Ureter (tissue), 1 donor: ENCODE measurements around the gene FXYD7. TPM values are rescaled to one million over a fixed set of nuclear protein-coding genes. Genes with fewer than 3 reads are reported as not detected.
"Not testable (repeated sequence)": the region's sequence is repeated elsewhere in the genome, so short reads cannot be mapped to it uniquely, and the experiment has no call there.

Experiments
- DNase-seq: peaks from one replicate; pipeline ENCODE4 v3.0.0-alpha.2; 2020; ENCODE audit warnings: low spot score
- total RNA-seq: library from RNA; stranded (reverse); gene quantifications from one replicate; pipeline ENCODE4 v1.2.4, GENCODE V29; 2023
- donor health status: DM: yes; HTN: yes; CAD: no.

Gene FXYD7
- total RNA-seq = 0.62 TPM

- DNase-seq = no peak
Measured at GRCh38 chr19:35143231-35143715, at the start of gene FXYD7. Gene FXYD7 (plus strand): TSS chr19:35143255. CDS start chr19:35143334, 79 bp downstream.

GRCh38 chr19:35093430-35093829 lies 49.6 kb upstream of the FXYD7 start:
- no peak for DNase-seq

DNA sequence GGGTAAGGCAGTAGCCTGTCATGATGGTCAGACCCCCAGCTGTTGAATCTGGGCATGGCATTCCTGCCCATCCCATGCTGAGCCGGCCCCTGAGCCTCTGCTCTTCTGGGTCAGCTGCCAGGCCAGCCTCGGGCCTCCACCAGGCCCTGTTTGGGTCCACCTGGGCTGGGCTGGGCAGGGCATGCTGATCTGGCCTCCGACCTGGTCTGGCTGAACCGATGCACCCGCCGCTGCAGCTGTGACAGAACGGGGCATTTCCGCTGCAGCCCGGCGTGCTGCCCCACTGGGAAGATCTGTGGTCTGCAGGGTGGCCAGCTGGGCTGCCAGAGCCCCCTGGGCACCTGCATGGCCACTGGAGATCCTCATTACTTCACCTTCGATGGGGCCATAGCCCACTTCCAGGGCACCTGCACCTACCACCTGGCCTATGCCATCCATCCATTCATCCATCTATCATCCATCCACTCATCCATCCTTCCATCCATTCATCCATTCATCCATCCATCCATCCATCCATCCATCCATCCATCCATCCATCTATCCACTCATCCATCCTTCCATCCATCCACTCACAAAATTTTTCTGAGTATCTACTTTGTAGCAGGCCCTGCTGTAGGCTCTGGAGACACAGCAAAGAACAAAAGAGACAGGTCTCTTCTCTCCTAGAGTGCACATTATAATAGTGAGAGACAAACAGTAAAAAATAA lies 49.0 kb upstream of the FXYD7 start:
- DNase-seq = no peak

DNA sequence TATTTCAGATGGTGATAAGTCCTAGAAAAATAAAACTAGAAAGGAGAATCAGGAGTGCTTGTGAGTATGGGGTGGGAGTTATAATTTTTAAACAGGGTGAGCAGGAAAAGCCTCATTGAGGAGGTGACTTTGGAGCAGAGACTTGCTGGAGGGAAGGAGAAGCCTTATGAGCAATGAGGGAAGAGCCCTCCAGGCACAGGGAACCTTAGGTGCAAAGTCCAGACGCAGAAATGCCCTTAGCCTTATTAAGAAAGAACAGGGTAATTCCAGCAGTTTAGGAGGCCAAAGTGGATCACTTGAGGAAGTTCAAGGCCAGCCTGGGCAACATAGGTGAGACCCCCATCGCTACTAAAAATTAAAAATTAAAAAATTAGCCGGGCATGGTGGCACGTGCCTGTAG lies 48.4 kb upstream of the FXYD7 start:
- no peak for DNase-seq

DNA sequence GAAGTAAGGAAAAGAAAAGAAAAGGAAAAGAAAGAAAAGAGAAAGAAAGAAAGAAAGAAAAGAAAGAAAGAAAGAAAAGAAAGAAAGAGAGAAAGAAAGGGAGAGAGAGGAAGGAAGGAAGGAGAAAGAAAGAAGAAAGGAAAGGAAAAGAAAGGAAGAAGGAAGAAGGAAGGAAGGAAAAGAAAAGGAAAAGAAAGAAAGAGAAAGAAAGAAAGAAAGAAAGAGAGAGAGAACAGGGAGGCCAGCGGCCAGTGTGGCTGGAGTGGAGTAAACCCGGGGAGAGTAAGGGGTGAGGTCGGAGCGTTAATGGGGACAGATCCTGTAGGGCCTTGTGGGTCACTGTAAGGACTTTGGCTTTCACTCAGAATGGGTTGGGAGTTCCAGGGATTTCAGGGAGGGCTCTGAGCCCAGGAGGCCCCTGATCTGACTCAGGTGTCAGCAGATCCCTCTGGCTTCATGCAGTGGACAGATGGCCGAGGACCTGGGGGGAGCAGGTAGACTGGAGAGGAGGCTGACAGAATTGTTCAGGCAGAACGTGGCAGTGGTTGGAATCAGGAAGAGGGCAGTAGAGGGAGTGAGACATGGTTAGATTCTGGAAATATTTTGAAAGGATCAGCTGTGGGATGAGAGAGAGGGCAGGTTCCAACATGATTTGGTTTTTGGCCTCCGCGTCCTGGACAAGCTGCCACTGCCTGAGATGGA lies 47.2 kb upstream of the FXYD7 start:
- no peak for DNase-seq

- peak; percentile 61 for DNase-seq
Measured at GRCh38 chr19:35098413-35099049, 44.5 kb upstream of the FXYD7 start.

DNA sequence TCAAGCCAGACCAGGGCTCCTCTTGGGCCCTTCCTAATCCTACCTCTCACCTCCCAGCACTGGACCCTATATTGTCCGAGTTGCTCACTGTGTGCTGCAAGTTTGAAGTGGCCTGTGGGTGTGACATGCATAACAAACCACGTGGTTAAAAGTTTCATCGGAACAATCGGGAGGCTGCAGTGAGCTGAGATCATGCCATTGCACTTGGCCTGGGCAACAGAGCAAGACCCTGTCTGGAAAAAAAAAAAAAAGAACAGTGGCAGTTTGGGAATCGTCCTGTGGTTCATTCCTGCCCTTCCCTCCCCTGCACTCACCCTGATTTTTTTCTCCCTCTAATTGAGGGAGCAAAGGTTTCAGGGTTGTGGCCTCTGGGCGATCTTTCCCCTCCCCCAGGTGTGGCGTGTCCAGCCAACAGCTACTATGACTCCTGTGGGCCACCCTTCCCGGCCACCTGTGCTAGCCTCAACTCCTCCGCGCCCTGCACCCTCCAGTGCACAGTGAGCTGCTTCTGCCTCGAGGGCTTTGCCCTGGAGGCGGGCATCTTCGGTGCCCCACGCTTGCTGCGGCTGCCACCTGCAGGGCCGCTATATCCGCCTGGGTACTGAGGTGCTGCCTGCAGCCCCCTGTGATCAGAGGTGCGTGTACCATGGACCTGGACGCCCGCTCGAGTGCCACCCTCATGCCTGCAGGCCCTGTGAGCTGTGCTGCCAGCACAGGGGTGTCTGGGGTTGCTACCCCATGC lies 43.7 kb upstream of the FXYD7 start:
- DNase-seq = no peak

GRCh38 chr19:35099897-35100275 lies 43.2 kb upstream of the FXYD7 start:
- DNase-seq = no peak

DNA sequence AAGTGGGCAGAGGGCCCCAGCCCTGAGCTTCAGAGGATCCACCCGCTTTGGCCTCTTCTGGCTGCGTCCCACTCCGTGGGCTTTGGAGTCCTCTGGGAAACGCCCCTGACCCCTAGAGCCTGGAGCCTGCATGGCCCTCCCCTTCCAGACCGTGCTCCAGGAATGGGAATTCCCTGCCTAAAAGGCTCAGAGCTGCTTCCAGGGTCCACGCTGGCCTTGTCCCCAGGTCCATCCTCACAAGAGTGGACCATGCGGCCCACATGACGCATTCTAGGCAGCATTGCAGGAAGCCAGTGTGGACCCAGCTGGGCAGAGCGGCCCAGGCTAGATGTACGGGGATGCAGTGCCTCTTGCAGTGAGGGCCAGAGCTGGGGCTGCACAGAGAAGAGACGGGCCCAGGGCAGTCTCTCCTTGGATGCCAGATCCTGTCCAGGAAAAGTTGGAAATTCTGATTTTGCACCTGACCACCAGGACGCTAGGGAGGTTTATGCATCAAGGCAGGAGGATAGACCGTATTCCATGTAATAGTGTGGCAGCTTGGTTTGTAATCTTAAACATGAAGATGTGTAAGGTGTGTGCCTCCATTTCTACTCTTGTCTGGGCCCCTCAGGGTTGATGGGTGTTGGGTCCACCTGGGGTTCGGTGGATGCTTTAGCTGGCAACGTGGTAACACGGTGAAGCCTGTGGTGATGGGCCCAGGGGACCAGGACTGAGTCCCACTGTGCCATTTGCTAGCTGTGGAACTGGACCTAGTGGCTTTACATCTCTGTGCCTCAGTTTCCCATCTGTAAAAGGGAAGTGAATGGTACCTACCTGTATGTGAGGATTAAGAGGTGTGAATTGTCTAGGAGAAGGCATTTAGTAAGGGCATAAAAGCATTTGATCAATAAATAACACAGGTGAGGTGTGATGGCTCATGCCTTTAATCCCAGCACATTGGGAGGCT lies 42.2 kb upstream of the FXYD7 start:
- no peak for DNase-seq

DNA sequence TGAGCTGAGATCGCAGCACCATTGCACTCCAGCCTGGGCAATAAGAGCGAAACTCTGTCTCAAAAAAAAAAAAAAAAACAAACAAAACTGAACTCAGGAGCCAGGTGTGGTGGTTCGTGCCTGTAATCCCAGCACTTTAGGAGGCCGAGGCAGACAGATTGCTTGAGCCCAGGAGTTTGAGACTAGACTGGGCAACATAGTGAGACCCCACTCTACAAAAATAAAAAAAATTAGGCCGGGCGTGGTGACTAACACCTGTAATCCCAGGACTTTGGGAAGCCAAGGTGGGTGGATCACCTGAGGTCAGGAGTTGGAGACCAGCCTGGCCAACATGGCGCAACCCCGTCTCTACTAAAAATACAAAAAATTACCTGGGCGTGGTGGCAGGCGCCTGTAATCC lies 41.1 kb upstream of the FXYD7 start:
- DNase-seq = not testable (repeated sequence)

GRCh38 chr19:35103614-35104013 lies 39.4 kb upstream of the FXYD7 start:
- DNase-seq = not testable (repeated sequence)

DNA sequence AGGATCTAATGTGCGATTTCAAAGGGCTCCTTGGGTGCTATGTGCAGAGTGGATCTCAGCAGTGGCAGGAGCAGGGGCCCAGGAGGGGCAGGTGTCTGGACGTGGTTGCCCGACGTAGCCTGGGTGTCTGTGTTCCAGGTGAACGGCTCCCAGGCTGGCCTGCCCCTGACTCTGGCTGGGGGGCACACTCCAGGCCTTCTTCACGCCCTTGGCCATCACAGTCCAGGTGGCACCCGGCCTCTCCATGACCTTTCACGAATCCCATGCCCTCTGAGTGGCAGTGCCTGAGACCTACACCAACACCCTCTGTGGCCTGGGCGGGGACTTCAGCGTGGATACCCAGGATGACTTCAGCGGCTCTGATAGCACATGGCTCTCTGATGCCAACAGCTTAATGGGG lies 38.7 kb upstream of the FXYD7 start:
- DNase-seq = no peak

DNA sequence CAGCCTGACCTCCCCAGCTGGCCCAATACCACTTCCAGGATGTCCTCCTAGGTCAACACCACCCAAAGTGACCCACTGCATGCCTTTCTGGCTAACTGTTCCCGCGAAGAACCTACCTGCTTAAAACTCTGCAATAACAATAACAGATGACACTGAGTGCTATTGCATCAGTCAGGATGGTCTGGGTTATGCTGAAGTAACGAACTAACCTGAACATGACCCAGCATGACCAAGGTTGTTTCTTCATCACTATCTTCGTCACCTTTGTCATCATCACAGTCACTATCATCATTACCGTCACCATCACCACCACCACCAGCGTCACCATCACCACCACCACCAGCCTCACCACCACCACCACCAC lies 38.0 kb upstream of the FXYD7 start:
- no peak for DNase-seq

DNA sequence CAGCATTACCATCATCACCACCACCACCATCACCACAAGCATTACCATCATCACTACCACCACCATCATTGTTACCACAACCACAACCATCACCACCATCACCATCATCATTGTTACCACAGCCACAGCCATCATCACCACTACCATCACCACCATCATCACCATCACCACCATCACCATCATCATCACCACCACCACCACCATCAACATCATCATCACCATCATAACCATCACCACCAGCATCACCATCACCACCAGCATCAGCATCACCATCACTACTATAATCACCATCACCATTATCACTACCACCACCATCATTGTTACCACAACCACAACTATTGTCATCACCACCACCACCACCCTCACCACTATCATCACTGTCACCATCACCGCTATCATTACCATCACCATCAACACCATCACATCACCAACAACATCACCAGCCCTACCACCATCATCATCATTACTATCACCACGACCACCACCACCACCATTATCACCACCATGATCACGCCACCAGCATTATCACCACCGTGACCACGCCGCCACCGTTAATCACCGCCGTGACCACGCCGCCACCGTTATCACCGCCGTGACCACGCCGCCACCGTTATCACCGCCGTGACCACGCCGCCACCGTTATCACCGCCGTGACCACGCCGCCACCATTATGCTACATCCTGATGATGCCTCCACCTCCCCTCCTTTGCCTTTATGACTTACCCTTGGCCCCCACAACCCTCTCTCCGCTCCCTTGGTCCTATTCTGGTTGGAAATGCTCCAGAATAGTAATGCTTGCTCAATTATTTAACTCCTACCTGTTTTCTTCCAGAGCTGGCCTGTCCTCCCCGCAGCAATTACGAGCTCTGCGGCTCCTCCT lies 37.4 kb upstream of the FXYD7 start:
- DNase-seq = no peak

DNA sequence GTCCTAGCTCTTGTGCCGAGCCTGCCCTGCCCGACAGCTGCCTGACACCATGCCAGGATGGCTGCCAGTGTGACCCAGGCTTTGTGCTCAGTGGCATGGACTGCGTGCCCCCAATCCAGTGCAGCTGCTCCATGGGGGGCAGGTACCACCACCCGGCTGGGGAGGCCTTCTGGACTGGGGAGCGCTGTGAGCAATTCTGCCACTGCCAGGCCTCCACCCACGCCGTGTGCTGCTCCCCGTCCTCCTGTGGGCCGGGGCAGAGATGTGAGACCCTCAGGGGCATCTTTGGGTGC lies 36.8 kb upstream of the FXYD7 start:
- DNase-seq = no peak

GRCh38 chr19:35106898-35107541 lies 36.0 kb upstream of the FXYD7 start:
- no peak for DNase-seq

DNA sequence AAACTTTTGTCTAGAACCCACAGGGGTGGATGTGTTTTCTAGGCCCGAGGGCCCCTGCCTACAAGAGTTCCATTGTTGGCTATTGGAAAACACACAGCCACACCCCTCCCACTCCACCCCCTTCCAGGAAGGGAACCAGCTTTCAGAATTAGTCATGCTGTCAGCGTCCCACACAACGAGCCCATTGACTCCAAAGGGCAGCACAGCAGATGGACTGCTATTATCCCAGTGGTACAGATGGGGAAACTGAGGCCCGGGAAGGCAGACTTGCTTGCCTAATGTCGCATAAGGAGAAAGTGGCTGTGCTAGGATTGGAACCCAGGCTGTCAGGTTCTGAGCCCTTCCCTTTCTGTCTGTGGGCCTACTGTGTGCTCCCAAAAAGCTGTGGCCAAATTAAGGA lies 35.5 kb upstream of the FXYD7 start:
- no peak for DNase-seq

DNA sequence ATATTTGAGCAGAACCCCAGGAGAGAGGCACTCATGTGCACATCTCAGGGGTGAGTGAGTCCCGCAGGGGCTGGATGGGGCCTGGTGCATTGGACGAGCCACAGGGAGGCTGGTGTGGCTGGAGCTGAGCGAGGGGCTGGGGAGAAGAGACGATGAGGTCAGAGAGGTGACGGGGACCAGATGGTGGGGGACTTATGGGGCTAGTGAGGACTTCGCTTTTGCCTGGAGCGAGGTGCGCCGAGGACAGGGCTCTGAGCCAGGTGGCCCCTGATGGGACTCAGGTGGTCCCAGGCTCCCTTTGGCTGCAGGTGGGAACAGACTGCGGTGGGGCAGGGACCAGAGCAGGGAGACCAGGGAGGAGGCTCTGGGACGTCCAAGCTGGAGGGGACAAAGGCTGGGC lies 34.3 kb upstream of the FXYD7 start:
- no peak for DNase-seq

DNA sequence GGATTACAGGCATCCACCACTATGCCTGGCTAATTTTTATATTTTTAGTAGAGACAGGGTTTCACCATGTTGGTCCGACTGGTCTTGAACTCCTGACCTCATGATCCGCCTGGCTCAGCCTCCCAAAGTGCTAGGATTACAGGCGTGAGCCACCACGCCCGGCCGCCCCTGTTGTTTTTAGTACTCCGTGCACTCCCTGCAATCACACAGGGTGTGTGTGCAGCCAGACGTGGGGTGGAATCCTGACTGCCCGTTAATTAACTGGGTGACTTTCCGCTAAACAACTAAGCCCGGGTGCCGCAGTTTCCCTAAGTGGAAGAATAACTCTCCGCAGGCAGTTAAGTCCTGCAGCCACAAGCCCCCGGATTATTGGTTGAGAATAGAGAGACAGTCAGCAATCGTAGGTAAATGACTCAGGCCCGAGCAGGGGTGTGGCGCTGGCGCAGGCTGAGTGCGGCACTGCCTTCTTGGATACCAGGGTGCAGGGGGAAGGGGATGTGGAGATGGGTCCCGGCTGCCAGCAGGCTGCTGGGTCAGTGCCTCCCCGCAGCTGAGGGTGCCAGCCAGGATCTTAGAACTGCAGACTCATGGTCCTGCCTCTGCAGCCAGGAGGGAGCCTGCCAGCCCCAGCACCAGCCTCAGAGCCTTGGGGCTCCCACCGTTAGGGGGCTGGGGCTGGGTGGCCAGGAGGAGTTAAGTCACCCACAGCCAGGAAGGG lies 33.5 kb upstream of the FXYD7 start:
- DNase-seq = no peak
